Ovary (tissue), 3 donors: ENCODE results near the gene GMPPB.

Experiments
- CTCF ChIP-seq, 3 donors: fragments of 450-650 bp in 2 of 3; fragments of 200-600 bp in 1 of 3; IDR thresholded peaks; one replicate each; pipeline versions ENCODE4 v1.5.1 to v1.8.0; 2016 to 2022; ENCODE audit warnings: antibody characterized with exemption in 3 of 3, mild to moderate bottlenecking in 1 of 3
- POLR2A ChIP-seq: fragments of 450-650 bp; IDR thresholded peaks from one replicate; pipeline ENCODE4 v1.6.1; 2017; ENCODE audit warnings: antibody characterized with exemption, mild to moderate bottlenecking, moderate library complexity
- donor health status: DM: no; HTN: no; CAD: no.

- no peak for TF ChIP-seq CTCF (IDR thresholded peaks at IDR 0.05)
- TF ChIP-seq POLR2A = no peak
Measured at GRCh38 chr3:49675912-49676311, 47.8 kb downstream of the GMPPB start.
